ENCODE measurements around the gene AIF1.

The AIF1 gene

GRCh38 chr6:31664790-31665500 lies 49.9 kb downstream of the AIF1 start, which contains the start of gene GPANK1:
Gene GPANK1 (minus strand): TSS chr6:31664997. CDS start chr6:31664478, 519 bp downstream.
- DNase-seq = peak; percentile 91

- peak; percentile 99 for DNase-seq
Observed at GRCh38 chr6:31665501-31666336, 50.7 kb downstream of the AIF1 start, which contains the start of gene CSNK2B. Gene CSNK2B (plus strand): TSS chr6:31666080. CDS start chr6:31666832, 752 bp downstream.

GRCh38 chr6:31666337-31666965 lies 51.4 kb downstream of the AIF1 start:
- DNase-seq = no peak

All from NCI-H748 treated with DMSO at 0.1 percent for 48 hours (cell line).